ENCODE results near the gene RIN2. TPM values are rescaled to one million over a fixed set of nuclear protein-coding genes. Genes with fewer than 3 reads are reported as not detected.

Gene RIN2
- total RNA-seq, 1 experiment from 2014 or later: 1.0 TPM

- Histone ChIP-seq H4K20me1 (ENCODE audit: control insufficient read depth, insufficient read depth, insufficient read length) (no peaks in the 10 kb centered on the region), H2BK15ac (ENCODE audit: low read depth, low read length) (no peak overlapping the region), H3K79me1 (ENCODE audit: insufficient read depth, low read depth, low read length, poor library complexity, severe bottlenecking) (no peaks in the 10 kb centered on the region), H3K27ac (ENCODE audit: insufficient read length, low read depth, low read length) (no peak overlapping the region), H2AFZ (ENCODE audit: low read length) (no peak overlapping the region), H2BK5ac (ENCODE audit: insufficient read length, low read length) (no peak overlapping the region), H3K9ac (ENCODE audit: extremely low read depth, insufficient read length, low read length) (no peak overlapping the region), H2BK120ac (ENCODE audit: low read depth, low read length, poor library complexity, severe bottlenecking) (no peak overlapping the region), H3K27me3 (ENCODE audit: insufficient read depth, low read length) (no peaks in the 10 kb centered on the region), H2AK5ac (ENCODE audit: insufficient read length, low read length) (no peak overlapping the region), H2BK20ac (ENCODE audit: low read depth, low read length, poor library complexity, severe bottlenecking) (no peak overlapping the region), H3K9me3 (ENCODE audit: control insufficient read depth, low read depth, low read length) (no peaks in the 10 kb centered on the region), H3T11ph (ENCODE audit: low read length) (no peak overlapping the region), H2BK12ac (ENCODE audit: insufficient read length, low read depth, low read length) (no peak overlapping the region), H3K23ac (ENCODE audit: insufficient read length, low read depth, low read length) (no peak overlapping the region), H3K79me2 (ENCODE audit: insufficient read depth, low read length) (no peaks in the 10 kb centered on the region), H3K23me2 (ENCODE audit: insufficient read length, low read depth, low read length, poor library complexity, severe bottlenecking) (no peaks in the 10 kb centered on the region), H4K91ac (ENCODE audit: insufficient read length, low read depth, low read length) (no peak overlapping the region), H3K14ac (ENCODE audit: insufficient read depth, low read length) (no peak overlapping the region), H3K56ac (ENCODE audit: insufficient read length, low read depth, low read length) (no peak overlapping the region), H4K5ac (ENCODE audit: insufficient read length, low read depth, low read length) (no peak overlapping the region), H3K4ac (ENCODE audit: low read depth, low read length) (no peak overlapping the region), H3K4me1 (ENCODE audit: insufficient read depth, low read length) (no peaks in the 10 kb centered on the region; the same call in none of the 2 replicates), H3K18ac (ENCODE audit: insufficient read length, low read depth, low read length) (no peak overlapping the region), H3K4me2 (ENCODE audit: insufficient read depth, insufficient read length, low read length) (no peak overlapping the region), H4K8ac (replicated peaks; ENCODE audit: insufficient read length, low read depth, low read length) (no peak overlapping the region)
- no peak overlapping the region for H3K27ac Mint-ChIP-seq
- no peak for DNase-seq
- no peak overlapping the region for H3K4me3 Mint-ChIP-seq
- peaks cover 2% of the 10 kb centered on the region for H3K27me3 Mint-ChIP-seq (ENCODE audit: low read depth)
- H3K36me3 Mint-ChIP-seq (ENCODE audit: insufficient read depth in 1 of 3, low read depth in 3 of 3): no peaks in the 10 kb centered on the region; a peak in 1 of 7 replicates
- no peak for TF ChIP-seq CTCF (conservative IDR thresholded peaks at IDR 0.05)
- no peaks in the 10 kb centered on the region for H3K9me3 Mint-ChIP-seq
- H3K4me1 Mint-ChIP-seq: peaks cover 11 to 13% of the 10 kb centered on the region in 2 experiments
- WGBS (ENCODE audit: extremely low coverage, insufficient read length, low lambda C conversion rate): no CpG with 5 or more reads among the region's 7 CpGs
These were observed 10.3 kb downstream of the RIN2 start for GRCh38 chr20:19768325-19768842.

Measured in H9 (cell line).